Uterus (tissue), 4 donors: ENCODE results near the gene OR2AE1. TPM values are rescaled to one million over a fixed set of nuclear protein-coding genes. Genes with fewer than 3 reads are reported as not detected.
"Not testable (repeated sequence)": the region's sequence is repeated elsewhere in the genome, so short reads cannot be mapped to it uniquely, and the experiment has no call there.

Experiments
- DNase-seq, 2 donors: peaks; one replicate each; pipeline ENCODE4 v3.0.0-alpha.2; 2019 to 2020
- H3K27ac ChIP-seq, 2 donors: fragments of 200-600 bp; sonication (generic); 1 replicate in 1 of 2; 2 replicates in 1 of 2; pipeline ENCODE4 v1.5.1; 2016 to 2018
- H3K27me3 ChIP-seq, 2 donors: fragments of 200-600 bp; sonication (generic); one replicate each; pipeline ENCODE4 v1.5.1; 2018 to 2019; ENCODE audit warnings: control low read depth in 1 of 2
- H3K36me3 ChIP-seq, 2 donors: fragments of 200-600 bp; sonication (generic); one replicate each; pipeline ENCODE4 v1.5.1; 2019; ENCODE audit warnings: control low read depth in 1 of 2
- H3K4me1 ChIP-seq, 2 donors: fragments of 200-600 bp; sonication (generic); one replicate each; pipeline ENCODE4 v1.5.1; 2018 to 2019; ENCODE audit warnings: control low read depth in 1 of 2
- H3K4me3 ChIP-seq, 2 donors: fragments of 200-600 bp; sonication (generic); 1 replicate in 1 of 2; 2 replicates in 1 of 2; pipeline ENCODE4 v1.5.1; 2018 to 2019; ENCODE audit warnings: mild to moderate bottlenecking in 1 of 2
- H3K9me3 ChIP-seq, 2 donors: fragments of 200-600 bp; sonication (generic); one replicate each; pipeline ENCODE4 v1.5.1; 2019; ENCODE audit warnings: control low read depth in 1 of 2
- CTCF ChIP-seq, 4 experiments: fragments of 200-600 bp in 2 of 4; fragments of 450-650 bp in 2 of 4; sonication (generic) in 2 of 4; IDR thresholded peaks; one replicate each; pipeline ENCODE4 v1.5.1; 2016 to 2019; ENCODE audit warnings: antibody characterized with exemption in 4 of 4, mild to moderate bottlenecking in 2 of 4, moderate library complexity in 1 of 4
- POLR2A ChIP-seq, 2 donors: fragments of 450-650 bp; IDR thresholded peaks; one replicate each; pipeline ENCODE4 v1.6.1; 2016; ENCODE audit warnings: antibody characterized with exemption in 2 of 2, mild to moderate bottlenecking in 1 of 2, moderate library complexity in 1 of 2
- intact Hi-C: fragments of 100-400 bp; cut with DNase I; formaldehyde crosslinking; loops from one replicate; pipeline ENCODE4 v1.15.1; 2023; ENCODE audit warnings: low total_unique reads
- total RNA-seq, 4 donors: library from RNA; depleted of rRNA in 3 of 4; stranded (reverse); fragments of >200 nt in 3 of 4; gene quantifications; one replicate each; pipeline versions ENCODE4 v1.1.0 to v1.2.4, GENCODE V29; 2014 to 2023
- donor health status: DM: yes; HTN: yes; CAD: no.

Gene OR2AE1
- total RNA-seq, 4 donors from 2014 or later, result not detected

- no peak overlapping the region for H3K4me3 ChIP-seq
- H3K9me3 ChIP-seq, result no peaks in the 10 kb centered on the region
- no peak for DNase-seq
- H3K36me3 ChIP-seq, result no peaks in the 10 kb centered on the region
- TF ChIP-seq CTCF (IDR thresholded peaks at IDR 0.05) (no peak), POLR2A (IDR thresholded peaks at IDR 0.05) (no peak)
- no peak overlapping the region for H3K27ac ChIP-seq
- H3K4me1 ChIP-seq, result no peaks in the 10 kb centered on the region
- intact Hi-C loops, result no loop called here
- H3K27me3 ChIP-seq, result no peaks in the 10 kb centered on the region
Measured at GRCh38 chr7:99898023-99898357, 21.2 kb upstream of the OR2AE1 start.

GRCh38 chr7:99897322-99898022 is 20.6 kb upstream of the OR2AE1 start:
- H3K9me3 ChIP-seq, result no peaks in the 10 kb centered on the region
- DNase-seq, result no peak
- H3K4me3 ChIP-seq, result no peak overlapping the region
- H3K4me1 ChIP-seq, result no peaks in the 10 kb centered on the region
- no peaks in the 10 kb centered on the region for H3K36me3 ChIP-seq
- no peak overlapping the region for H3K27ac ChIP-seq
- intact Hi-C loops, result no loop called here
- no peak for TF ChIP-seq POLR2A (IDR thresholded peaks at IDR 0.05)
- no peak for TF ChIP-seq CTCF (IDR thresholded peaks at IDR 0.05)
- H3K27me3 ChIP-seq, result no peaks in the 10 kb centered on the region

- TF ChIP-seq CTCF (IDR thresholded peaks at IDR 0.05) (no peak), POLR2A (IDR thresholded peaks at IDR 0.05) (no peak)
- DNase-seq, result no peak
- no peak overlapping the region for H3K27ac ChIP-seq
- no peak overlapping the region for H3K4me3 ChIP-seq
- intact Hi-C loops, result no loop called here
- H3K9me3 ChIP-seq, result no peaks in the 10 kb centered on the region
- no peaks in the 10 kb centered on the region for H3K36me3 ChIP-seq
- H3K4me1 ChIP-seq, result no peaks in the 10 kb centered on the region
- no peaks in the 10 kb centered on the region for H3K27me3 ChIP-seq
Measured at GRCh38 chr7:99894738-99895137, 17.9 kb upstream of the OR2AE1 start.

GRCh38 chr7:99893280-99893679 is 16.4 kb upstream of the OR2AE1 start:
- no peak for DNase-seq
- no peaks in the 10 kb centered on the region for H3K27me3 ChIP-seq
- TF ChIP-seq POLR2A (IDR thresholded peaks at IDR 0.05), result no peak
- no peak for TF ChIP-seq CTCF (IDR thresholded peaks at IDR 0.05)
- H3K27ac ChIP-seq, result no peak overlapping the region
- no peaks in the 10 kb centered on the region for H3K9me3 ChIP-seq
- no peaks in the 10 kb centered on the region for H3K36me3 ChIP-seq
- intact Hi-C loops, result no loop called here
- H3K4me1 ChIP-seq, result no peaks in the 10 kb centered on the region
- H3K4me3 ChIP-seq, result no peak overlapping the region

GRCh38 chr7:99890348-99890747 is 13.5 kb upstream of the OR2AE1 start:
- H3K9me3 ChIP-seq, H3K4me3 ChIP-seq, intact Hi-C loops, H3K36me3 ChIP-seq, H3K27me3 ChIP-seq, H3K27ac ChIP-seq, H3K4me1 ChIP-seq, DNase-seq: not testable (repeated sequence)

- H3K27ac ChIP-seq, H3K4me3 ChIP-seq, H3K9me3 ChIP-seq, DNase-seq, H3K36me3 ChIP-seq, intact Hi-C loops, H3K4me1 ChIP-seq, H3K27me3 ChIP-seq: not testable (repeated sequence)
Measured at GRCh38 chr7:99888366-99888765, 11.5 kb upstream of the OR2AE1 start.
